GM20431 (cell line): ENCODE results near the gene AK5.
"Not testable (repeated sequence)": the region's sequence is repeated elsewhere in the genome, so short reads cannot be mapped to it uniquely, and the experiment has no call there.

Source experiments
- in situ Hi-C: fragments of 300-500 bp; cut with MseI, MboI; formaldehyde crosslinking; loops from one replicate; pipeline ENCODE4 v1.15.0; 2020; ENCODE audit warnings: low sequenced_read_pairs; ENCODE audit not compliant: unreplicated experiment

AK5 gene

DNA sequence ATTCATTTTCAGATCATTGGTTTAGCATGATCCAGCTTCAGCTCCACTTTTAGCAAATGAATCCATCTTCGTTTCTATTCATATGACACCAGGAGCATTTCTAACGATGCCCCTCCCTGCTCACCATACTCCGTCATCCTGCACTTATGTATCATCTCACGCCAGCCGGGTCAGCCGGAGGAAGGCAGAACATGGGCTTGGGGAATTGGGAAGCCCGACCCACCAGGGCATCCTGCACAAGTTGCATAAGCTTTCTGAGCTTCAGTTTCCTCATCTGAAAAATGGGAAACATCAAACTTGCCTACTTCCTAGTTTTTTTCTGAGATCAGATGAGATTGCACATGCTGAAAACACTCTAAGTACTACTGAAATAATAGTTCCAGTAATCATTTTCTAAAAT, 194.7 kb downstream of the AK5 start:
- in situ Hi-C loops: no loop called here

DNA sequence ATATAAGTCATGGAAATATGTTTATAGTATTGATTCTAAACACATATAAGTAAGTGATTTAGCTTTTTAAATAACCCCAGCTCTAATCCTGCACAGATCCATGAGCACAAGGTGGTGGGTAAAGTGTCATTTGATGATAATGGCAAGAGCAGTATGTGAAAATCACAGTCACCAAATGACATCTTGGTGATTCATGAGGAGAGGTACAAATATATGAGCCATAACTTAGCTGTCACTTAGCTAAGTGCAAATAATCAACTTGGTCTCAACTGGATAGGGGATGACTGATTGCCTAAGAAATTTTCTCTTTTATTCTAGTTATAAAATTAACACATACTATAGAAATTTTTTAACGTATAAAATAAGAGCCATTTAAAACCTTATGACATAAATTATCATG, 202.5 kb downstream of the AK5 start:
- in situ Hi-C loops: no loop called here

DNA sequence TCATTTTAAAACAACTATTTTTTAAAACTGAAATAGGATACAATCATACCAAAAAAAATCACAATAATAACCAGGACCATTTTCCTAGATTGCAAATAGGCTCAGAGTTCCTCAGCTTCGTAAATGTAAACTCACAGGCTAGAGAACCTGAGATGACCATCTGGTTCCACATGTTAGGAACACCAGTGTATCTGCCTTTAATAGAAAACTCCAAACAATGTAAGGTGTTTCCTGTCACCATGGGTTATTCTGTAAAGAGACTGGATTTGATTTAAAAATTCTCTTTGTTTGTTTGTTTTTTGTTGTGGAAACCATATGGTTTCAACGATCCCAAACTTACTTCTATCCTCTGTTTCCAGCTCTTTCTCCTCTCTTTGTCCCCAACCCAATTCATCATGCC, 203.1 kb downstream of the AK5 start:
- in situ Hi-C loops: no loop called here

DNA sequence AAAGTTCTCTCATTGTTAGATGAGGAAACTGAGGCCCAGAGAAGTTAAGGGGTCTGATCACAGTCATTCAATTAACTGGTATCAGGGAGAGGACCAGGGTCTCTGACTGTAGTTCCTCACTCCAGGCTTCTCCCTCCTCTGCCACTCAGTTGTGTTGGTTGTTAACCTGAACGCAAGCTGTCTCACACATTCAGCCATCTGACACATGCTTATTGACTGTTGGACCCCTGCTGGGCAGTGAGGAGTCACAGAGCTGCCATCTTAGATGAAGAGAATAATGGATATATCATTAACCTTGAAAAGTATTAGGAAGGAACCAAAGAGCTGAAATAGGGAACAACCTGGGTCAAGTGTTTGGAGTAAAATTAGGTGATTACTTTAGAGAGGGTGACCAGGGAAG, 205.8 kb downstream of the AK5 start:
- in situ Hi-C loops: no loop called here

DNA sequence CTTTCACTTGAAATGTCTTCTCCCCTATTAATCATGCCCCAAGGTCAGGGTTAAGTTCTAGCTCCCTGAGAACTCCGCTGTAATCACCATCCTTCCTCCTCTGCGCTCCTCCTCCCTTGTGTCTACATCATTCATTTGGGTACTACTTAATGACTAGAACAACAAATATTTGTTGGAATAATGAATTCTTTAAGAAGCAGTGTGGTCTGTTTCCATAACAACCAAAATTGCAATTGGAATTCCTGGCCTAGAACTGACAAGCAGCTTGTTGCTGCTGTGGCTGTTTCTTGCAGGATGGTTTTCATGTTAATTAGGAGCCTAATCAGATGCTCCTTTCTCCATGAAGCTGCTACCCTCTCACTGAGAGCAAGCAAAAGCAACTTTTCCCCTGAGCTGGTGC, 208.1 kb downstream of the AK5 start:
- in situ Hi-C loops: no loop called here

DNA sequence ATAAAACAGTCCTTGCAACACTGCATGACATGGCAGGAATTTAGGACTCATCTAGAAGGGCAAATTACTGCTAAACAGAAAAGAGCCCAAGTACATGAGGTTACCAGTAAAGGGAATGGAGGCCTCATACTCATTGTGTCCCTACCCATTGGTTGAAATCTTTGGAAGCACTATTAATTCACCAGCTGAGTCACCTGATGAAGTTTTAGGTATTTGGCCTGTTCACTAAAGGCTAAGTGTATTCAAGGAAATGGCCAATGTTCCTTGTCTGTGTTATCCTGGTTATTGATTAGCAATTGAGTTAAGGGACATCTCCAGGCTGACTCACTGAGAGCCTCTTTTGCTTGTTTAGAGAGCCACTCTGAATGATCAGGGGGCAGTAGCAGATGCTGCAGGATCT, 212.2 kb downstream of the AK5 start:
- in situ Hi-C loops: no loop called here

DNA sequence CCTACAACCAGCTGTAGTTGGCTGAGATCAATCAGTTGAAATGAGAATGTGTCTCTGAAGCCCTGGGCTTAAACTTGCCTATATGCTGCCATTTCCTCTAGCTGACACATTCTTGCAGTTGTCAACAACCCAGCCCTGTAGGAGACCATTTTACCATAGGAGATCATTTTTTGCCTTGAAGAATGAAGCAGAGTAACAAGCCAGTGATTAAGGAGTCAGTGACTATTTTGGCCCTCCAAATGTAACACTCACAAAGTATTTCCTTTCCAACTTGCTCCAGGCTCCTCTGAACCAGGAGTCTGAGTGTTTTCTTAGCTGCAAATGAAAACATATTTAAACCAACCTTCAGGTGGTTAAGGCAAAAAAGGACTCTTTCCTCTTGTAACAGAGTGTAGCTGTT, 217.1 kb downstream of the AK5 start:
- in situ Hi-C loops: no loop called here

DNA sequence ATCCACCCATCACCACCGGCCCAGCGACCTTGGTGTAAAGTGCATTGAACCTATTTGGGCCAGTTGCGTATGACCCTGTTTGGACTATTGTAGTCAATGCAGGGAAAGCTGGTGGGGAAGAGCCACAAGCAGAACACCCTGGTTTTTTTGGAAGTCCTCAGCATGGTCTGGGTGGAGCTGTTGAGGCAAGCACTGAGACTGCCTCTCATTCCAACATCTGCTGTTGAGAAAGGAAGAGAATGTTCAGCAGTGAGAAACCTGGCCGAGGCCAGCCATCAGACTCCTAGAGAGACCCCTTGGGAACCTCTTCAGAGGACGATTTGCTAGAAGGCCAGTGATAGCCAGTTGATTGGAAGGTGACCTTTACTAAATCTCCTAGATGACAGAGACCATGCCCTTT, 217.6 kb downstream of the AK5 start:
- in situ Hi-C loops: no loop called here

DNA sequence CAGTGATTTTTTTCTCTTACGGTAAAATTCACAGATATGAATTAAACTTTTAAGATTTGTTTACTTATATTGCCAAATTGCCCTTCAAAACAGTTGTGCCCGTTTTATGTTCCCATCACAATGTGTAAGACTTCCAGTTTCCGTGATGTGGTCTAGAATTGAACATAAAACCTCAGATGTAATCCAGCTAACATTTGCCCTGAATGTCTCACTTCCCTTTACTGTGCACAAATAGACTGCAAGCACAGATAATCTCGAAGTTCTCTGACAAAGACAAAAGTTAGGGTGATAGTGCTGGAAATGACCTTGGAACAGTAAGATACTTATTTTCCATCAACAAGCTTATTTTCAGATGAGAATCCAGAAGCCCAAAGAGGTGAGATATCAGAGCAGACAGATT, 223.2 kb downstream of the AK5 start:
- in situ Hi-C loops: no loop called here

DNA sequence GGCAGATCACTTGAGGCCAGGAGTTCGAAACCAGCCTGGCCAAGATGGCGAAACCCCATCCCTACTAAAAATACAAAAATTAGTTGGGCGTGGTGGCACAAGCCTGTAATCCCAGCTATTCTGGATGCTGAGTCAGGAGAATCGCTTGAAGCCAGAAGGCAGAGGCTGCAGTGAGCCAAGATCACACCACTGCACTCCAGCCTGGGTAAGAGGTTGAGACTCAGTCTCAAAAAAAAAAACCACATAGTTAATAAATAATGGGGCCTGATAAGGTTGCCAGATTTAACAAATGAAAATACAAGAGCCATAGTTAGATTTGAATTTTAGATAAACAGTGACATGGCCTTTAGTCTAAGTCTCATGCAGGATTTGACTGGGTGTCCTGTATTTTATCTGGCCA, 225.0 kb downstream of the AK5 start:
- in situ Hi-C loops: no loop called here

DNA sequence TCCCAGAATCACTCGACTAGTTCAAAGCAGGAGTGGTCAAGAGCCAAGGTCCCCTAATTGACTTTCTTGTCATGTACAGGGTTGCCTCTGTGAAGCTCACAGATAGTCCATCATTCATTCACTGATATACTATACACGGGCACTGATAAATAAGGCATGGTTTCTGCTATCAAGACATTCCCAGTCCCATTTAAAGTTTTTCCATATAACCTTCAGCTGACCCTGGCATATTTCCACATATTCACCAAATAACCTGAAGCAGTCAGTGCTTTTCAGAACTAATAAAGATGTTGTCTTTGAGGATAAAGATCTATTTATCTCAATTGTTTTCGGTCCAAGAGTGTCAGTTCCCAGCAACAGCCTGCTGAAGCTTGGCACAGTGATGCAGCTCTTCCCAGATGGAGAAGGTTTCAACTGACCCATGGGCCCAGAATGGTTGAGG, 227.3 kb downstream of the AK5 start:
- in situ Hi-C loops: no loop called here

DNA sequence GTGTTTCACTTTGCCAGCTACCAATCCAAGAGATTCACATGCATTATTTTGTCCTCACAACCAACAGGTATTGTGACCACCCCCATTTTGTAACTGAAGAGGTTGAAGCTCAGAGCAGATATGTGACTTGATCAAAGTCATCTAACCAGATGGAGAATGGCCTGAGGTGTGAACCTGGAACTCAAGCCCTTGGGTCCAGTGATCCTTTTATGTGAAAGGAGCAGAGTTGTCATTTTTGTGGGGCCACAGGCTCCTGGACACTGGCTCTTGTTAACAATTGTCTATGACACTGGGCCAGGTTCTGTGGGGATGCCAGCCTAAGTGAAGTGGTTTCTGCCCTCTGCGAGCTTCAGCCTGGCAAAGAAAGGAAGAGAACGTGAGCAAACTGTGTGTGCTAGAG, 228.1 kb downstream of the AK5 start:
- in situ Hi-C loops: no loop called here

DNA sequence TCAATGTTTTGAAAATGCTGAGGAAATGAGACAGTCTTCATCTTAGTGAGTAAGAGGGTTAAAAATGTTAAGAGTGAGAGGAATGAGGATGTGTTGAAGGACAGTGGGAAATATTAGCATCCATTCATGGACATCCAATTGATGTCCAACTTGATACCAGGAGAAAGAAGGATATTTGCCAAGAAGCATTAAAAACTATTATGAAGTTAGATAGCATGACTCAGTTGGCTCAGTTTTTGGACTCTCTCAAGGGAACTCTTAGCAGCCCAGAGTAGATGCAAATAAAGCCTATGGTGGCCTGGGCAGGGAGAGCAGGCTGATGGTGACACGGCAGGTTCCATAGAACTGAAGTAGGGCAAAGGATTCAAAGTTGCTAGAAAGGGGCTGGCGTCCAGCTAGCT, 229.6 kb downstream of the AK5 start:
- in situ Hi-C loops: no loop called here

DNA sequence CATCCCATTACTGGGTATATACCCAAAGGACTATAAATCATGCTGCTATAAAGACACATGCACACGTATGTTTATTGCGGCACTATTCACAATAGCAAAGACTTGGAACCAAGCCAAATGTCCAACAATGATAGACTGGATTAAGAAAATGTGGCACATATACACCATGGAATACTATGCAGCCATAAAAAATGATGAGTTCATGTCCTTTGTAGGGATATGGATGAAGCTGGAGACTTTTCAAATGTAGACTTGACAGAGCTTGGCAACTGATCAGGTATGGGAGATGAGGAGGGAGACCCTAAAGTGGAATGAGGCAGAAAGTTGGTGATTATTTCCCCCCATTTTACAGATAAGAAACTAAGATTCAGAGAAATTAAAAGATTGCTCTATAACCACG, 230.8 kb downstream of the AK5 start:
- in situ Hi-C loops: not testable (repeated sequence)

DNA sequence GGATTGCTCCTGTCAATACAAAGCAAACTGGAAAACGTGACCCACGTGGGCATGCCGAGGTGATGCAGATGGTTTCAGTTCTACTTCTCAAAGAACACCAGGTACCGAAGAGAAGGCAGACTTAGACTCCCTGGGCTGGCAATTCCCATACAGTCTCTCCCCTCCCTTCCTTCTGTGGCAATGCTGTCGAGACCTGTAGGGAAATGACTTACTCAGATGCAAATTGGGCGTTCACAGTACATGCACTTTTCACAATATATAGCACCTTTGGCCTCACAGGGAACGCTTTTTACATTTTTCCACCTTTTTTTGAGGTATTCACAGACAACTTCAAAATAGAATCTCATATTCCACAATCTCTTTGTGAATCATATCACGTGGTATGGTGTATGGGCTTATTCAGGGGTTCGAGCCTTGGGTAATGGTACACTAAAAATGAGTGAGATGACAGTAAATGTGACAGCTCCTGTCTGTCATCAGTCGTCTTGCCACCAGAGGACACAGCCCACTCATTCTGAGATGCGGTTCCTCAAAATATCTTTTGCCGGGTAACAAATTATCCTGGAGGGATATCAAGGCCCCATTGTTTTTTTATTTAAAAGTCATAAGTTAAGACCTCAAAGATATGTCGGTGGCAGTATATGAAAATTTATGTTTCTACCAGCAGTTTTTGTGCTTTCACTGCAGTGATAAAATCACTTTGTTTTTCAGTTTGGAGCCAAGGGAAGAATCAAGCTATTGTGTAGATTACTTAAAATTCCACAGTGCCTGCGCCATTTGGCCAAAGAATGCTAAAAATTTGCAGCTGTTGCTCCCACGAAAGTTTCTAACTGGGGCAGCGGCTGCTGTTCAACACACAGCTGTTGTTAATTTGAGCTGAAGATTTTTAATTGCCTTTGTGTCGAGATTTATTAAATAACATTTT, 232.3 kb downstream of the AK5 start:
- in situ Hi-C loops: no loop called here

DNA sequence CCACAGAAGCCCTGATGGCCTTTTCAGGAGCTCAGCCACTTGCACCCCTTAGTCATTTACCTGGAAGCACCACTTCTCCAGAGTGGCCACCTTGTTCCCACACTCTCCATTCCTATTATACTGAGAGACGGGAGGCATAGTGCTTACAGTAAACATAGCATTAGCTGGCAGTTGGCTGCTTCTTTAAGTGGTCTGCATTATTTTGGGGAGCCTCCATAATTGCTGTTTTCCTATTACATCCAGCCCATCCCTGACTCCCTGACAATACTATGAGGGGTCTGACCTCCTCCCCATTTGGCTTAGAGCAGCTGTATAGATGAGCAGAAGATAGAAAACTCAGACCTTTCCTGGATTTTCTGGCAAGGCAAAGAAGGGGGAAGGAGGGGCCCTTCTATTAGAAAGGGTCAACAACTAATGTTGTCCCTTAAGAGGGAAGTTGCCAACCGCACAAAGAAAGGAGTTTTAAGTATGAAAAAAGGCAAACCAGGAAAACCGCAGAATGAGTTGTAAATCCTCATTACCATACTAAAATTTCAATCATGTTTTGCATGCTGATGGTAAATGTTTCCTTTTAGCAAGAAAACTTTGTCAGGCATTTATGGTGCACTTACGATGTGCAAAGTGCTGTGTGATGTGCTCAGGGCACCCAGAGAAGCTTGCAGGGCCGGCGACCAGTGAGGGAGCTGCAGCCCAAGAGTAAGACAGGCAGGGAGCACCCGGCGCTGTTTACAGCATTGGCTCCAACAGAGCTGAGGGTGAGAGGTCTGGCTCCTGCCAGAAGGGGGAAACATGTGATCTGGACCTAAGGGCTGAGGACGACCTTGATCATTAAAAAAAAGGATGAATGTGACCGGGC, 233.3 kb downstream of the AK5 start:
- in situ Hi-C loops: no loop called here

DNA sequence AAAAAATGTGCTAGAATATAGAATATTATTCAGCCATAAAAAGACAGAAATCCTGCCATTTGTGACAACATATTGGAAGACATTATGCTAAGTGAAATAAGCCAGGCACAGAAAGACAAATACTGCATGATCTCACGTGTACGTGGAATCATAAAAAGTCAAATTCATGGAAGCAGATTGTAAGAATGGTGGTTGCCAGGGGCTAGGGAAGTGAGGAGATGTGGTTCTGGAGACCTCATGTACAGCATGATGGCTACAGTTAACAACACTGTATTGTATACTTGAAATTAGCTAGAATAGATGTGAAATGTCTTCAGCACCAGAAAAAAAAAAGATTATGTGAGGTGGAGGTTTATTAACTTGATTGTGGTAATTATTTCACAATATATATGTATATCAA, 234.3 kb downstream of the AK5 start:
- in situ Hi-C loops: no loop called here

DNA sequence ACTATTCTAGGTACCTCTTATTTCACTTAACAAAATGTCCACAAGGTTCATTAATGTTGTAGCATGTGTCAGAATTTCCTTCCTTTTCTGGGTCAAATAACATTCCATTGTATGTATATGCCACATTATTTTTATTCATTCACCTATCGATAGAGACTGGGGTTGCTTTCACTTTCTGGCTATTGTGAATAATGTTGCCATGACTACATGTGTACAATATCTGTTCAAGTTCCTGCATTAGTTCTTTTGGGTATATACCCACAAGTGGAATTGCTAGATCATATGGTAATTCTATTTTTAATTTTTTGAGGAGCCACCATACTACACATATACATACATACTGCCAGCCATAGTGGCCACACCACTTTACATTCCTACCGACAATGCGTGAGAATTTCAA, 242.2 kb downstream of the AK5 start:
- in situ Hi-C loops: no loop called here

DNA sequence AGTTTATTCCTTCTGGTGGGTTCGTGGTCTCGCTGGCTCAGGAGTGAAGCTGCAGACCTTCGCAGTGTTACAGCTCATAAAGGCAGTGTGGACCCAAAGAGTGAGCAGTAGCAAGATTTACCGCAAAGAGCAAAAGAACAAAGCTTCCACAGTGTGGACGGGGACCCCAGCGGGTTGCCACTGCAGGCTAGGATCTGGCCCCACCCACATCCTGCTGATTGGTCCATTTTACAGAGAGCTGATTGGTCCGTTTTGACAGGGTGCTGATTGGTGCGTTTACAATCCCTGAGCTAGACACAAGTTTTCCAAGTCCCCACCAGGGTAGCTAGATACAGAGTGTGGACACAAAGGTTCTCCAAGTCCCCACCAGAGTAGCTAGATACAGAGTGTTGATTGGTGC, 249.3 kb downstream of the AK5 start:
- in situ Hi-C loops: loop anchor here (25.0 kb wide), 1 partner anchor 369 kb away; no protein-coding TSS in a partner anchor

DNA sequence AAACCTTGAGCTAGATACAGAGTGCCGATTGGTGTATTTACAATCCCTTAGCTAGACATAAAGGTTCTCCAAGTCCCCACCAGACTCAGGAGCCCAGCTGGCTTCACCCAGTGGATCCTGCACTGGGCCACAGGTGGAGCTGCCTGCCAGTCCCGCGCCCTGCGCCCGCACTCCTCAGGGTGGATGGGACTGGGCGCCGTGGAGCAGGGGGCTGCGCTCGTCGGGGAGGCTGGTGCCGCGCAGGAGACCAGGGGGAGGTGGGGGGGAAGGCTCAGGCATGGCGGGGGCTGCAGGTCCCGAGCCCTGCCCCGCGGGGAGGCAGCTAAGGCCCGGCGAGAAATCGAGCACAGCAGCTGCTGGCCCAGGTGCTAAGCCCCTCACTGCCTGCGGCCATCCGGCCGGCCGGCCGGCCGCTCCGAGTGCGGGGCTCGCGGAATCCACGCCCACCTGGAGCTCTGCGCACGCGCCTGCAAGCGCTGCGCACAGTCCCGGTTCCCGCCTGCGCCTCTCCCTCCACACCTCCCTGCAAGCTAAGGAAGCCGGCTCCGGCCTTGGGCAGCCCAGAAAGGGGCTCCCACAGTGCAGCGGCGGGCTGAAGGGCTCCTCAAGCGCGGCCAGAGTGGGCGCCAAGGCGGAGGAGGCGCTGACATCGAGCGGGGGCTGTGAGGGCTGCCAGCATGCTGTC, 249.9 kb downstream of the AK5 start:
- in situ Hi-C loops: loop anchor here (25.0 kb wide), 1 partner anchor 369 kb away; no protein-coding TSS in a partner anchor
